Subcutaneous adipose tissue (tissue), 4 donors: ENCODE measurements around the gene STK39. TPM values are rescaled to one million over a fixed set of nuclear protein-coding genes. Genes with fewer than 3 reads are reported as not detected.

Experiments used
- total RNA-seq, 4 donors: library from RNA; depleted of rRNA; stranded (reverse); fragments of >200 nt; gene quantifications; one replicate each; pipeline ENCODE4 v1.1.0, GENCODE V29; 2016
- TF ChIP-seq, protein P1 (sequence below): fragments of 450-650 bp; IDR thresholded peaks from one replicate; pipeline ENCODE4 v1.5.1; 2016; ENCODE audit warnings: low read depth, mild to moderate bottlenecking, control low read depth, antibody characterized with exemption, moderate library complexity

STK39 gene
- total RNA-seq, 4 donors from 2014 or later, result 40.1 to 68.6 (median 56.5) TPM

DNA sequence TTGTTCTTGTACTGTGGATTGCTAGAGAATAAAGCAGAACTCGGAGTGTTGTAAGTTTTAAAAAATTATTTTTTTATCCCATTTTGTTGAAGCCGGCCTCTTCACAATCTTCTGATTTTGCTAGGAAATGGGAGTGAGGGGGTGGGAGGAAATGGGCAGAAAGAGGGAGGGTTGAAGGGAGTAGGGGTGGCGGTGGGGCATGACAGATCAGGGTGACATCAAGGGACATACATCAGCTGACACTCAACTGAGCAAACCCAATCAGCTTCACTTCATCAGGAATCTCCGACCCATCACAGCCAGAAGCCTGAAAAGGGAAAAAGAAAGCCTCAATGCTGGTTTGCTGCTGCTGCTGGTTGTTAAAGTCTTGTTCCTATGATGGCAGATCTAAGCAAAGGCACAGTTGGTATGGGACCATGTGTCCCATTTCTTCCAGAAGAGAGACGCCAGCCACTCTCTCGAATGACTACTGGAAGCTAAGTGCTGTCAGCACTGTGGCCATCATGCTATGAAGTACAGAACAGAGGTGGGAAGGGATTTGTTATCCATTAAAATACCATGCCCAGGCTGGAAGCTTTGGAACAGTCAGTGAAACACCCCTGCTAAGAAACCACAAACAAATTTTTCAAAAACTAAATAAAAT is 292.0 kb downstream of the STK39 start:
- TF ChIP-seq, protein P1, sequence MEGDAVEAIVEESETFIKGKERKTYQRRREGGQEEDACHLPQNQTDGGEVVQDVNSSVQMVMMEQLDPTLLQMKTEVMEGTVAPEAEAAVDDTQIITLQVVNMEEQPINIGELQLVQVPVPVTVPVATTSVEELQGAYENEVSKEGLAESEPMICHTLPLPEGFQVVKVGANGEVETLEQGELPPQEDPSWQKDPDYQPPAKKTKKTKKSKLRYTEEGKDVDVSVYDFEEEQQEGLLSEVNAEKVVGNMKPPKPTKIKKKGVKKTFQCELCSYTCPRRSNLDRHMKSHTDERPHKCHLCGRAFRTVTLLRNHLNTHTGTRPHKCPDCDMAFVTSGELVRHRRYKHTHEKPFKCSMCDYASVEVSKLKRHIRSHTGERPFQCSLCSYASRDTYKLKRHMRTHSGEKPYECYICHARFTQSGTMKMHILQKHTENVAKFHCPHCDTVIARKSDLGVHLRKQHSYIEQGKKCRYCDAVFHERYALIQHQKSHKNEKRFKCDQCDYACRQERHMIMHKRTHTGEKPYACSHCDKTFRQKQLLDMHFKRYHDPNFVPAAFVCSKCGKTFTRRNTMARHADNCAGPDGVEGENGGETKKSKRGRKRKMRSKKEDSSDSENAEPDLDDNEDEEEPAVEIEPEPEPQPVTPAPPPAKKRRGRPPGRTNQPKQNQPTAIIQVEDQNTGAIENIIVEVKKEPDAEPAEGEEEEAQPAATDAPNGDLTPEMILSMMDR, result no peak

DNA sequence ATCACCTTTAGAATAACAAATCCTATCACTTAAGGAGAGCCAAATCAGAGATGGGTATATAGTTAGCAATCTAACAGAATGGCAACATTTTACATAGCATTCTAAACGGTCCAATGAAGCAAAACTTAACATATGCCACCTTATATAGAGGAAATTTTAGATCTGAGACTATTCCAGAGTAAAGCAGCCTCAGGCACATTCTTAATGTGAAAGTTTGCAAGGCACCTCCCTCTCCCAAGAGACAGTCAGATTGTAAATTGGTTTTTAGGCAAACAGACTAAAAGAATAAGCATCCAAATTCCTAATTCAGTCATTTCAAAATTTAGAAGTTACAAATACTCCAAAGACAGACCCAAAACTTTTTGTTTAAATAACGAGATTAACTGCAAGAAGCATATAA is 292.9 kb downstream of the STK39 start:
- TF ChIP-seq, protein P1, result no peak

DNA sequence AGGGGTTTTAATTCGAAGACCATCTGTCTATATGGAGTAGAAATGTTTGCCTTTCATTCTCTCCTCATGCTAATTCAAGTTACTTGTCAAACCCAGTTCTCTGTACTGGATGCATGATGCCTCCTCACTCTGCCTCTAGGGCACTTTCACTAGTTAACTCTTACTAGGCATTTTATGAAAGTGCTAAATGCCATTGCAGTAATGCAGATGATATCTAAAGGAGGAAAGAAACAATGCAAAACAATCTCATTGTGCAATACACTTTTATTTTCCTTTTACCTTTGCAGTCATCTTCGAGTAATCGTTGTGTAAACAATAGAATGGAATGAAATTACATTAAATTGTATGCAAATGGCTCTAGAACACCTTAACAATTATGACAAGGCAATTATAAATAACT is 293.6 kb downstream of the STK39 start:
- TF ChIP-seq, protein P1, result no peak

DNA sequence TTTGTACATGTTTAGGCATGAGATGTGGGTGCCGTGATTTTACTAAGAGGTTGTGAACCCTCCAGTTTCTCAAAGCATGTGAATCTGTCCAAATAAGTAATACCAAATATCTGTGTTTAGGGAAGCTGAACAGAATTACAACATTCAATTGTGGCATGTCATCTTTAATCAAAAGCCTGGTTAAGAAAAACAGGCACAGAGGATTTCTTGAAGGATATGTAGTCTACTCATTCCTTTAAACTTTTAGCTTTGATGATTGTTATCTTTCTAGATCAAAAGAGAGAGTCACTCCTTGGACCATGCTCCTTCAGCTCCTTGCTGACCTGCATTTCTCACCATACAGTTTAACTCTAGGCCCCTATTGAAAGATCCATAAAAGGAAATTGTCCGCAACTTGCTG is 296.8 kb downstream of the STK39 start:
- TF ChIP-seq, protein P1, result no peak

DNA sequence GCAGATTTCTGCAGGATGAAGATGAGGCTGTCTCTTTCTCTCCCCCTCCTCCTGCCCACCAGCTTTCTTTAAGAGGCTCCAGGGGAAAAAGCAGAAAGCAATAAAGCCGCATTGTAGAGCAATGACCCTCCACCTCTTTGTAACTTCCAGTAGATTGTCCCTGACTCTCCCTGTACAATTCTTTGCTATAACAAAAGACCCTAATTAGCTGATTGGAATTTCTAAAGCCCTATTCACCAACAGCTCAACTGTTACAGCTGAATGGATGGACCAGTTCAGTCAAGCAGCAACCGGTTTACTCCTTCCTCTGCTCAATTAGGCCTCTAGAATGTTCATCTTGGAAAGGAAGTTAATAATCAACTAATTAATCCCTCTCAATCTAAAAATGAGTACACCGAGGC is 301.0 kb downstream of the STK39 start:
- TF ChIP-seq, protein P1, result no peak

DNA sequence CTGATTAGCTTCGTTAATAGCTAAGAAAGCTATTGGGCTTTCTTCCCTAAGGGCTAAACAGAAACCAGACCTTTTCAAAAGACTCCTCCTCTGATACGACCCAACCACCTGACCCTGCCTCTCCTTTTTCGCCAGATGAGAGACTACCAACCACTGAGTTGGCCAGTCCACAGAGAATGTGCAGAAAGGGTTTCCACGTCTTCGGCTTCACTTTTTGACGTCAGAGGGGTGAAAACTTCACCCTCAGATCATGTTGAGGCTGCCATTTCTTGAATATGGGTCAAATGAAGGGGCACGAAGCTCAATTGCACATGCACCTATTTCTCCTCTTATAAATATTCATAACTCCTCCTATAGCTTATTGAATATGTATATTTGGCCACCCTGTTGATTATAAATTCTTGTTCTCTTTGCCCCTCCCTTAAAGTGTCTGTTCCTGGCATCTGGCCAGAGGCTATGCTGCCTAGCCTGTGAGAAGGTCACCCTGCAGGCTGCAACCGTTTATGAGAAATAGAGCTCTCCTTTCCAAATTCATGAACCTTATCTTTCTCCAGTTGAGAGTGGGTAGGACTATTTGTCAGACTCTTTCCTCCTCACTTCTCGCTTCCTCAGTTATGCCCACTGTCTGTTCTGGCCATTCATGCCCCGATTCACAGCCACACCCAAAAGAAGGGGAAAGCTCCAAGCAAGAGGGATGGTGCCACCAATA is 301.6 kb downstream of the STK39 start:
- TF ChIP-seq, protein P1, result no peak

DNA sequence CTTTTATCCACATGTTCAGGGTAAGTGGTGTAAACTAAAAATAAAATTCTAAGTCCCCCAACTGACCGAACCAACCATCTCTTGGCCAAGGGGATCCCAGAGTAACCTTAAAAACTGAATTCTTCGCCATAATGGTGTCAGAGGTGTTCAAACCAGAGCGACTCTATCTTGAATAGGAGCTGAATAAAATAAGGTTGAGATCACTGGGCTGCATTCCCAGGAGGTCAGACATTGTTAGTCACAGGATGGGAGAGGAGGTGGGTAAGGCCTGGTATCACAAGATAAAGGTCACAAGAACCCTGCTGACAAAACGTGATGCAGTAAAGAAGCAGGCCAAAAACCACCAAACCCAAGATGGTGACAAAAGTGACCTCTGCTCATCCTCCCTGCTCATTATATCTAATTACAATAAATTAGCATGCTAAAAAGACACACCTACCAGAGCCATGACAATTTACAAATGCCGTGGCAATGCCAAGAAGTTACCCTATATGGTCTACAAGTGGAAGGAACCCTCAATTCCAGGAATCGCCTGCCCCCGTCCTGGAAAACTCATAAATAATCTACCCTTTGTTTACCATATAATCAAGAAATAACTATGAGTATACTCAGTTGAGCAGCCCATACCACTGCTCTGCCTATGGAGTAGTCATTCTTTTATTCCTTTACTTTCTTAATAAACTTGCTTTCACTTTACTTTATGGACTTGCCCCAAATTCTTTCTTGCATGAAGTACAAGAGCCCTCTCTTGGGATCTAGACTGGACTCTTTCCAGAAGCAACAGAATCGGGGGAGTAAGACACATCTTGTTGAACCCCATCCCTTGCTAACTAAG is 302.4 kb downstream of the STK39 start:
- TF ChIP-seq, protein P1, result no peak
